ENCODE measurements around the gene FAM20C.

DNA sequence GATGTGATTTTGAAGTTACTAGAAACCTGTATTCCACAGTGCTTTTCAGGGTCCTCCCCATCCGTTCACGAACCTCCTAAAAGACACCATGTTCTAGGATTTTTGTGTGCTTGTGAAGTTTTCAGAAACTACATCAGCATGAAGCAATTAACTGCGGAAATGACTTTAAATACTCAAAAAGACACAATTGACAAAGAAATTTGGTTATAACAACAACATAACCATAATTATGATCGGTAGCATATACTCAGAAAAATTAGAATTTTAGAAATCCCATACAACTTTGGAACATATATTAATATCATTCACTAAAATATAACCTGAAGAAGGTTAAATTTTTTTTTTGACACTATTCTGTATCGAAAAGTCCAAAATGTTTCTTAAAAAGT lies 43.8 kb upstream of the FAM20C start:
- TF ChIP-seq EZH2 (IDR thresholded peaks at IDR 0.05; ENCODE audit: low read depth, low read length, severe bottlenecking) (no peak), POLR2A (IDR thresholded peaks at IDR 0.05; ENCODE audit: control extremely low read depth in 1 of 2, low read depth in 2 of 2, low read length in 2 of 2) (no peak), TEAD4 (IDR thresholded peaks at IDR 0.05; ENCODE audit: low read depth, low read length) (no peak), CEBPB (IDR thresholded peaks at IDR 0.05; ENCODE audit: low read depth, low read length) (no peak)
- TF ChIP-seq, protein P1, sequence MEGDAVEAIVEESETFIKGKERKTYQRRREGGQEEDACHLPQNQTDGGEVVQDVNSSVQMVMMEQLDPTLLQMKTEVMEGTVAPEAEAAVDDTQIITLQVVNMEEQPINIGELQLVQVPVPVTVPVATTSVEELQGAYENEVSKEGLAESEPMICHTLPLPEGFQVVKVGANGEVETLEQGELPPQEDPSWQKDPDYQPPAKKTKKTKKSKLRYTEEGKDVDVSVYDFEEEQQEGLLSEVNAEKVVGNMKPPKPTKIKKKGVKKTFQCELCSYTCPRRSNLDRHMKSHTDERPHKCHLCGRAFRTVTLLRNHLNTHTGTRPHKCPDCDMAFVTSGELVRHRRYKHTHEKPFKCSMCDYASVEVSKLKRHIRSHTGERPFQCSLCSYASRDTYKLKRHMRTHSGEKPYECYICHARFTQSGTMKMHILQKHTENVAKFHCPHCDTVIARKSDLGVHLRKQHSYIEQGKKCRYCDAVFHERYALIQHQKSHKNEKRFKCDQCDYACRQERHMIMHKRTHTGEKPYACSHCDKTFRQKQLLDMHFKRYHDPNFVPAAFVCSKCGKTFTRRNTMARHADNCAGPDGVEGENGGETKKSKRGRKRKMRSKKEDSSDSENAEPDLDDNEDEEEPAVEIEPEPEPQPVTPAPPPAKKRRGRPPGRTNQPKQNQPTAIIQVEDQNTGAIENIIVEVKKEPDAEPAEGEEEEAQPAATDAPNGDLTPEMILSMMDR (IDR thresholded peaks at IDR 0.05; ENCODE audit: control extremely low read depth in 1 of 3, insufficient read depth in 1 of 3, low read depth in 1 of 3, low read length in 3 of 3) = no peak
- TF ChIP-seq, protein P2, sequence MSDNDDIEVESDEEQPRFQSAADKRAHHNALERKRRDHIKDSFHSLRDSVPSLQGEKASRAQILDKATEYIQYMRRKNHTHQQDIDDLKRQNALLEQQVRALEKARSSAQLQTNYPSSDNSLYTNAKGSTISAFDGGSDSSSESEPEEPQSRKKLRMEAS (IDR thresholded peaks at IDR 0.05) = no peak
